Retinal pigment epithelial cell (primary cell): ENCODE measurements around the gene CHKA.

Source experiments
- DNase-seq: peaks from one replicate; pipeline ENCODE4 v3.0.0-alpha.2; 2010; ENCODE audit warnings: low read depth
- H3K4me3 ChIP-seq: 2 replicates; pipeline ENCODE4 v1.5.1; 2011; ENCODE audit warnings: mild to moderate bottlenecking, low read length, control low read depth, moderate library complexity
- CTCF ChIP-seq: conservative IDR thresholded peaks from 2 replicates; pipeline ENCODE4 v1.5.1; 2011; ENCODE audit warnings: low read depth, low read length, control low read depth, inconsistent platforms

The CHKA gene

GRCh38 chr11:68035266-68035876 is 85.8 kb downstream of the CHKA start:
- no peak for DNase-seq
- TF ChIP-seq CTCF, result no peak
- no peak overlapping the region for H3K4me3 ChIP-seq

GRCh38 chr11:68033708-68034045 is 87.5 kb downstream of the CHKA start:
- H3K4me3 ChIP-seq, result no peak overlapping the region
- no peak for TF ChIP-seq CTCF
- DNase-seq, result no peak

- TF ChIP-seq CTCF, result no peak
- DNase-seq, result no peak
- H3K4me3 ChIP-seq, result no peak overlapping the region
Observed at GRCh38 chr11:68032997-68033707, 88.0 kb downstream of the CHKA start.

GRCh38 chr11:68032003-68032402 is 89.2 kb downstream of the CHKA start:
- TF ChIP-seq CTCF, result no peak
- H3K4me3 ChIP-seq, result no peak overlapping the region
- no peak for DNase-seq

GRCh38 chr11:68031144-68031464 is 90.1 kb downstream of the CHKA start:
- no peak for TF ChIP-seq CTCF
- no peak for DNase-seq

GRCh38 chr11:68030318-68031143 is 90.7 kb downstream of the CHKA start, which contains the start of gene NDUFS8:
TSS of gene NDUFS8 (plus strand) at chr11:68030681. CDS start at chr11:68032152, 1,471 bp downstream.
- peak within 1 kb of the TSS; percentile 88 for H3K4me3 ChIP-seq
- DNase-seq, result peak; percentile 97
- no peak for TF ChIP-seq CTCF

More at GRCh38 chr11:68031144-68031464, 90.1 kb downstream of the CHKA start:
- peak overlapping the region; percentile 88 for H3K4me3 ChIP-seq
